ENCODE data around the gene PLIN1. TPM values are rescaled to one million over a fixed set of nuclear protein-coding genes. Genes with fewer than 3 reads are reported as not detected.

PLIN1 gene
- total RNA-seq, 4 donors from 2014 or later: 465 to 1,383 (median 891) TPM

DNA sequence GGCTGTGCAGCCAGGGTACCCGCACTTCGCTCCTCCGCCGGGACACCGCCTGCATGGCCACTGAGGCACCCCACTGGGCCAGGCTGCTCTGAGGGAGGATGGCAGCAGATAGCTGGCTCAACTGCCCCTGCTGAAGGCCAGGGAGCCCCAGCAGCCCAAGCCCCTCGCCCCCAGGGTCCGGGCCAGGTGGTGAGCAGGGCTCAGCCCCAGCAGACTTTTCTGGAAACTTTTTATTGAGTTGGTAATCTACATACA is 11.5 kb downstream of the PLIN1 start:
- ATAC-seq (ENCODE audit: low FRiP score): no peak
- no peak for DNase-seq (ENCODE audit: low spot score)
- TF ChIP-seq, protein P1, sequence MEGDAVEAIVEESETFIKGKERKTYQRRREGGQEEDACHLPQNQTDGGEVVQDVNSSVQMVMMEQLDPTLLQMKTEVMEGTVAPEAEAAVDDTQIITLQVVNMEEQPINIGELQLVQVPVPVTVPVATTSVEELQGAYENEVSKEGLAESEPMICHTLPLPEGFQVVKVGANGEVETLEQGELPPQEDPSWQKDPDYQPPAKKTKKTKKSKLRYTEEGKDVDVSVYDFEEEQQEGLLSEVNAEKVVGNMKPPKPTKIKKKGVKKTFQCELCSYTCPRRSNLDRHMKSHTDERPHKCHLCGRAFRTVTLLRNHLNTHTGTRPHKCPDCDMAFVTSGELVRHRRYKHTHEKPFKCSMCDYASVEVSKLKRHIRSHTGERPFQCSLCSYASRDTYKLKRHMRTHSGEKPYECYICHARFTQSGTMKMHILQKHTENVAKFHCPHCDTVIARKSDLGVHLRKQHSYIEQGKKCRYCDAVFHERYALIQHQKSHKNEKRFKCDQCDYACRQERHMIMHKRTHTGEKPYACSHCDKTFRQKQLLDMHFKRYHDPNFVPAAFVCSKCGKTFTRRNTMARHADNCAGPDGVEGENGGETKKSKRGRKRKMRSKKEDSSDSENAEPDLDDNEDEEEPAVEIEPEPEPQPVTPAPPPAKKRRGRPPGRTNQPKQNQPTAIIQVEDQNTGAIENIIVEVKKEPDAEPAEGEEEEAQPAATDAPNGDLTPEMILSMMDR (IDR thresholded peaks at IDR 0.05): no peak

DNA sequence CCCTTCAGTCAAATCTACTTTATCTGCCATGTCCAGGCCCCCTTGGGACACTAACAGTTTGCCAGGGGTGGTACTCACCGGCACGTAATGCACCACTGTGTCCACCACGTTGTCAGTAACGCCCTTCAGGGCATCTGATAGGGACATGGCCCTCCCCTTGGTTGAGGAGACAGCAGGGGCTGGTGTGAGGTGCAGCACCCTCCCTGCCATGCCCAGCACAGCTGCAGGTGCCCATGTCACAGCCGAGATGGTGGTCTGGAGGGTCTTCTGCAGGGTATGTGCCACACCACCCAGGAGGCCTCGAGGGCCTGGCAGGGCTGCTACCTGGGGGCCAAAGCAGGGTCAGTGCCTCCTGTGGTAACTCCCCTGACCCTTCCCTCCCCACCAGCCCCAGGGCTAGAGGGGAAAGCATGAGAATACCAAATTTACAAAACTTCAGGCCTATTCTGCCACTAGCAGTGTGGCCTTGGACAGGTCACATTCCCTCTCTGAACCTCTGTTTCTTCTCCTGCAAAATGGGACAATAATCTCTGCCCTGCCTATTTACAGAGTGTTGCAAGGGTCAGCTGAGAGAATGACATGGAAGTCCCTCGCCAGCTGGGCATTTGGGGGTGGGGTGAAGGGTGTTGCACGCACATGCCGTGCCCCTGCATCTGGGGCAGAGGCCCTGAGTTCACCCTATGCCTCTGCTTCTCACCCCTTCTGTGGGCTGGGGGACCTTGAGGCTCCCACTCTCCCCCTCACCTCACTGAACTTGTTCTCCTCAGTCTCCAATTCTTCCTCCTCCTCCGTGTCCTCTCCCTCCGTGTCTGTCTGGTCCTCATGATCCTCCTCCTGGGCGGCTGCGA is 12.1 kb downstream of the PLIN1 start:
- DNase-seq (ENCODE audit: low spot score) (no peak), ATAC-seq (ENCODE audit: low FRiP score) (no peak)
- TF ChIP-seq, protein P1 (IDR thresholded peaks at IDR 0.05): no peak

DNA sequence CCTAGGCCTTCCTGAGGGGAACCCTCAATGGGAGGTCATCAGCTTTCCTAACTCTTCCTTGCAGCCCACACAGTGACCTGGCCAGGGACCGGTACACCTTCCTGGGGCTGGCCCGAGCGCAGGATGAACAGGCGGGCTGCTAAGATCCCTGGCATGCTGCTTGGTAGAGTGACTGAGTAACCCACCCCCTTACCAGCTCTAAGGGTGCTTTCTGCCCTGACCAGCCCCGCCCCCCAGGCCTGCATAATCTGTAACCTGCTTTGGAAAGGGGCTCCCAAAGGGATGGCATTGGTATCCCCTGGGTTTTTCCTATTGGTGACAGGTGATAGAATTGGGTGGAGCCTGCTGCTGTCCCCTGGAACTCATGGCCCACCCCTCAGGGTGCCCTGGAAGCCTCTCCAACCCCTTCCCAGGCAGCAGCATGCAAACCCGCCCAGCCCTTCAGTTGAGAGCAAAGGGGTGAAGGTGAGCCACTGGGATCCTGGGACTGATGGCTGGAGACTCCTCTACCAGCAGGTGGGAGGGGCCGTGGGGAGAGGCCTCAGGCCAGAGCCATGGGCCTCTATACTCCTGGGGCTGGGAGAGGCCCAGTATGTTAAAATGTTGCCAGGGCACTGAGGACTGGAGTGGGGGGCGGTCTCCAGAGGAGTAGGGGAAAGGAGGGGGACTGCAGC is 12.8 kb downstream of the PLIN1 start:
- TF ChIP-seq, protein P1 (IDR thresholded peaks at IDR 0.05): no peak
- no peak for ATAC-seq (ENCODE audit: low FRiP score)
- DNase-seq (ENCODE audit: low spot score): no peak

GRCh38 chr15:89665449-89666181 is 13.6 kb downstream of the PLIN1 start:
- DNase-seq (ENCODE audit: low spot score): no peak
- peak; percentile 60 for ATAC-seq (ENCODE audit: low FRiP score)
- TF ChIP-seq, protein P1 (IDR thresholded peaks at IDR 0.05): no peak

- DNase-seq (ENCODE audit: low spot score) (no peak), ATAC-seq (ENCODE audit: low FRiP score) (no peak)
- TF ChIP-seq, protein P1 (IDR thresholded peaks at IDR 0.05): no peak
Observed at GRCh38 chr15:89664441-89665350, 14.5 kb downstream of the PLIN1 start.

DNA sequence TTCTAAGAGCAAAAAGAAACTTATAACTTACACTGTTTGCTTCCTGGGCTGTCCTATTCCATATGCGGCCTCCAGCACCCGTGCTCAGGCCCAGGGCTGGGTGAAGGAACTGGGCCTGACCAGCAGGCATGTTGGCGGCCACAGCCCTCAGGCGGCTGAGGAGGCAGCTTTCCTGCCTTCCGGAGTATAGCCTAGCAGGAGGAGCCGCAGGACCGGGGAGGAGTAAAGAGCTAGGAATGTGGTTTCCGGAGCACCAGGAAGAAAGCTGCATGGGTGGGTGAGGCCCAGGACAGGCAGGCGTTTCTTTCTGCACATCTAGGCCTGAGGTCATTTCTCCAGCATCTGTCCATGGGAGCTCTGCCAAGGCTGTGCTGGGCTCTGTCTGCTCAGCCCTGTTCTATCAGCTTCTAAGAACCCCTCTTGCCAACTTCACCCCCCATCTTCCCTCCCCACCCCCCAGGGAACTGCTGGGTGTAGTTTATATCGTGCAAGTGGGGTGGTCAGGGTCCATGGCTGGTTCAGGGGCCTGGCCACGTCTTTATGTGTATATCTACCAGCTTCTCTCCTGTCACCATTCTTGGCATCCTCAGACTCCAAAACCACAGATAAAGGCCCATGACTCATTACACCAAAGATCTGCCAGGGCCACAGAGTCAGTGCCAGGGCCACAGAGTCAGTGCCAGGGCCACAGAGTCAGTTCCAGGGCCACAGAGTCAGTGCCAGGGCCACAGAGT is 16.1 kb downstream of the PLIN1 start:
- DNase-seq (ENCODE audit: low spot score) (no peak), ATAC-seq (ENCODE audit: low FRiP score) (peak; percentile 77)
- TF ChIP-seq, protein P1 (IDR thresholded peaks at IDR 0.05): no peak

All from omental fat pad (tissue), 4 donors.